Measurements from ENCODE around the gene IRAK2.

DNA sequence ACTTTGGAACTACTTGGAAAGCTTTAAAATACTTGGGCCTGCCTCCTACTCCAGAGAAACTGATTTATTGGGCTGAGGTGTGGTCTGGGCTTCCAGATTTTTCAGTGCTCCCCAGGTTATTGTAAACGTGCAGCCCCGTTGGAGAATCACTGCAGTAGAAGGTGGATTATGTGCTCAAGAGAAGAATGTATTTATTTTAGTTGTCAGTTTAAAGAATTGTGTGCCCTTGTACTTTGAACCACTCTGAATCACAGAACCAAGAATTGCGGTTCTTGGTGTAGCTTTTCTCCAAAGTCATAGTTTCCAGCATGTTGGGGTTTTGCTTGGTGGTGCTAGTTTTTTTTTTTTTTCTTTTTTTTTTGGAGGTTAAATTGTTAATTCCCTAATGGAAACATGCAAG, 85.1 kb downstream of the IRAK2 start:
- TF ChIP-seq, protein P1, sequence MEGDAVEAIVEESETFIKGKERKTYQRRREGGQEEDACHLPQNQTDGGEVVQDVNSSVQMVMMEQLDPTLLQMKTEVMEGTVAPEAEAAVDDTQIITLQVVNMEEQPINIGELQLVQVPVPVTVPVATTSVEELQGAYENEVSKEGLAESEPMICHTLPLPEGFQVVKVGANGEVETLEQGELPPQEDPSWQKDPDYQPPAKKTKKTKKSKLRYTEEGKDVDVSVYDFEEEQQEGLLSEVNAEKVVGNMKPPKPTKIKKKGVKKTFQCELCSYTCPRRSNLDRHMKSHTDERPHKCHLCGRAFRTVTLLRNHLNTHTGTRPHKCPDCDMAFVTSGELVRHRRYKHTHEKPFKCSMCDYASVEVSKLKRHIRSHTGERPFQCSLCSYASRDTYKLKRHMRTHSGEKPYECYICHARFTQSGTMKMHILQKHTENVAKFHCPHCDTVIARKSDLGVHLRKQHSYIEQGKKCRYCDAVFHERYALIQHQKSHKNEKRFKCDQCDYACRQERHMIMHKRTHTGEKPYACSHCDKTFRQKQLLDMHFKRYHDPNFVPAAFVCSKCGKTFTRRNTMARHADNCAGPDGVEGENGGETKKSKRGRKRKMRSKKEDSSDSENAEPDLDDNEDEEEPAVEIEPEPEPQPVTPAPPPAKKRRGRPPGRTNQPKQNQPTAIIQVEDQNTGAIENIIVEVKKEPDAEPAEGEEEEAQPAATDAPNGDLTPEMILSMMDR (IDR thresholded peaks at IDR 0.05) = no peak
- TF ChIP-seq EP300 (IDR thresholded peaks at IDR 0.05; ENCODE audit: low read depth) (no peak), POLR2A (IDR thresholded peaks at IDR 0.05) (no peak), POLR2AphosphoS5 (IDR thresholded peaks at IDR 0.05) (no peak)
